SK-N-SH (cell line): Measurements from ENCODE around the gene SNX8. TPM values are rescaled to one million over a fixed set of nuclear protein-coding genes. Genes with fewer than 3 reads are reported as not detected.

Experiments
- CTCF ChIA-PET: fragments of 300-600, 350-600 bp; formaldehyde crosslinking; extraction: SDS; loops from one replicate; lab custom pipeline; 2021; lab: Yijun Ruan, JAX
- POLR2A ChIA-PET: fragments of 350-600 bp; sonication (Branson Sonifier 250); formaldehyde crosslinking; extraction: SDS; loops from one replicate; lab custom pipeline; 2020; ENCODE audit warnings: antibody characterized with exemption, inconsistent platforms; lab: Yijun Ruan, JAX
- DNase-seq: peaks from one replicate; pipeline ENCODE4 v3.0.0; 2012
- H2AFZ ChIP-seq: fragments of 200-600 bp; sonication (generic); 2 replicates; pipeline ENCODE4 v1.8.1; 2016; ENCODE audit warnings: antibody characterized with exemption, mild to moderate bottlenecking, low read depth
- H3F3A ChIP-seq: fragments of 200-600 bp; sonication (generic); replicated peaks from 2 replicates; pipeline ENCODE3; 2016; ENCODE audit warnings: antibody characterized with exemption, mild to moderate bottlenecking; ENCODE audit not compliant: insufficient read depth
- H3K27ac ChIP-seq, 2 experiments: fragments of 200-500 bp in 1 of 2; fragments of 200-600 bp in 1 of 2; sonication (Bioruptor generic) in 1 of 2; sonication (generic), shearing (Covaris generic) in 1 of 2; 2 replicates each; pipeline versions ENCODE4 v1.5.1 to v1.6.1; 2014 to 2016; ENCODE audit warnings: low read depth in 2 of 2, inconsistent platforms in 1 of 2, low read length in 1 of 2, mild to moderate bottlenecking in 1 of 2, mixed read lengths in 1 of 2
- H3K27me3 ChIP-seq: fragments of 200-600 bp; sonication (generic), shearing (Covaris generic); 2 replicates; pipeline ENCODE4 v1.6.1; 2016; ENCODE audit warnings: mixed run types; ENCODE audit not compliant: insufficient read depth
- H3K36me3 ChIP-seq, 2 experiments: fragments of 200-500 bp in 1 of 2; fragments of 200-600 bp in 1 of 2; sonication (Bioruptor generic) in 1 of 2; sonication (generic) in 1 of 2; replicated peaks in 1 of 2; 2 replicates each; pipeline versions ENCODE3 to v1.5.1; 2014 to 2016; ENCODE audit warnings: low read length in 1 of 2, mild to moderate bottlenecking in 1 of 2; ENCODE audit not compliant: insufficient read depth in 2 of 2, control insufficient read depth in 1 of 2
- H3K4me1 ChIP-seq, 2 experiments: fragments of 200-500 bp in 1 of 2; fragments of 200-600 bp in 1 of 2; sonication (Bioruptor generic) in 1 of 2; sonication (generic), shearing (Covaris generic) in 1 of 2; 2 replicates each; pipeline versions ENCODE4 v1.5.1 to v1.6.1; 2014 to 2016; ENCODE audit warnings: low read depth in 1 of 2, low read length in 1 of 2, mixed run types in 1 of 2; ENCODE audit not compliant: insufficient read depth in 2 of 2, control insufficient read depth in 1 of 2
- H3K4me2 ChIP-seq: fragments of 200-600 bp; sonication (generic), shearing (Covaris generic); 2 replicates; pipeline ENCODE4 v1.6.1; 2017; ENCODE audit warnings: mixed run types
- H3K4me3 ChIP-seq, 2 experiments: fragments of 200-500 bp in 1 of 2; fragments of 200-600 bp in 1 of 2; sonication (Bioruptor generic) in 1 of 2; sonication (generic), shearing (Covaris generic) in 1 of 2; 2 replicates each; pipeline versions ENCODE4 v1.5.1 to v1.8.1; 2014 to 2016; ENCODE audit warnings: low read depth in 2 of 2, inconsistent platforms in 1 of 2, low read length in 1 of 2, mild to moderate bottlenecking in 1 of 2, mixed read lengths in 1 of 2, moderate library complexity in 1 of 2
- H3K79me2 ChIP-seq: fragments of 200-600 bp; sonication (generic); 2 replicates; pipeline ENCODE4 v1.8.1; 2017; ENCODE audit warnings: mild to moderate bottlenecking; ENCODE audit not compliant: insufficient read depth
- H3K9ac ChIP-seq: fragments of 200-600 bp; sonication (generic); 2 replicates; pipeline ENCODE4 v1.6.1; 2017; ENCODE audit warnings: mixed run types
- H3K9me2 ChIP-seq: fragments of 200-600 bp; sonication (generic); 2 replicates; pipeline ENCODE4 v1.6.1; 2017; ENCODE audit warnings: mixed run types
- H3K9me3 ChIP-seq: fragments of 200-600 bp; sonication (generic); 2 replicates; pipeline ENCODE4 v1.6.1; 2017; ENCODE audit warnings: mixed run types, mild to moderate bottlenecking, moderate library complexity
- H4K20me1 ChIP-seq: fragments of 200-600 bp; sonication (generic); 2 replicates; pipeline ENCODE4 v1.6.1; 2017; ENCODE audit warnings: mild to moderate bottlenecking, mixed run types; ENCODE audit not compliant: insufficient read depth
- EP300 ChIP-seq, 2 experiments: IDR thresholded peaks; 2 replicates each; pipeline versions ENCODE4 v1.4.0 to v1.6.1; 2012; ENCODE audit warnings: borderline replicate concordance in 1 of 2, low read depth in 1 of 2, low read length in 1 of 2
- EZH2phosphoT487 ChIP-seq: fragments of 200-600 bp; sonication (generic); IDR thresholded peaks from 2 replicates; pipeline ENCODE4 v1.6.1; 2017; ENCODE audit warnings: low read depth, mixed run types, mild to moderate bottlenecking, antibody characterized with exemption, moderate library complexity, borderline replicate concordance
- FOXM1 ChIP-seq: IDR thresholded peaks from 2 replicates; pipeline ENCODE4 v1.4.0; 2012; ENCODE audit warnings: low read depth, mild to moderate bottlenecking
- MEF2A ChIP-seq: IDR thresholded peaks from 2 replicates; pipeline ENCODE4 v1.4.0; 2012; ENCODE audit warnings: low read depth, borderline replicate concordance
- NRF1 ChIP-seq: IDR thresholded peaks from 2 replicates; pipeline ENCODE4 v1.6.1; 2012; ENCODE audit warnings: low read depth, mild to moderate bottlenecking, low read length
- POLR2AphosphoS5 ChIP-seq: IDR thresholded peaks from 2 replicates; pipeline ENCODE4 v1.6.1; 2012; ENCODE audit warnings: low read depth, low read length
- RAD21 ChIP-seq: IDR thresholded peaks from 2 replicates; pipeline ENCODE4 v1.6.1; 2012; ENCODE audit warnings: mild to moderate bottlenecking, low read length
- RCOR1 ChIP-seq: fragments of 150-350 bp; IDR thresholded peaks from 2 replicates; pipeline ENCODE4 v1.6.1; 2017; ENCODE audit warnings: antibody characterized with exemption, low read length
- RFX5 ChIP-seq: IDR thresholded peaks from 2 replicates; pipeline ENCODE4 v1.6.1; 2012; ENCODE audit warnings: mild to moderate bottlenecking, improper control_type of control experiment, low read length
- TCF12 ChIP-seq: IDR thresholded peaks from 2 replicates; pipeline ENCODE4 v1.4.0; 2012
- YY1 ChIP-seq: IDR thresholded peaks from 2 replicates; pipeline ENCODE4 v1.4.0; 2012; ENCODE audit warnings: low read depth, mild to moderate bottlenecking
- WGBS: methylation state at CpG from one replicate; pipeline ENCODE4 v1.1.6; 2017; ENCODE audit warnings: low lambda C conversion rate; 5-methylcytosine and 5-hydroxymethylcytosine counted together
- polyA plus RNA-seq, 3 experiments: library from polyadenylated mRNA; depleted of rRNA; stranded (reverse); fragments of >200 nt; gene quantifications; 2 replicates each; pipeline ENCODE4 v1.2.3, GENCODE V29; 2012
- TF ChIP-seq, protein P1 (sequence below): fragments of 150-350 bp; IDR thresholded peaks from 2 replicates; pipeline ENCODE4 v1.6.1; 2017; ENCODE audit warnings: antibody characterized with exemption, low read length, low read depth, borderline replicate concordance
- TF ChIP-seq, protein P2 (sequence below): IDR thresholded peaks from 2 replicates; pipeline ENCODE4 v1.6.1; 2012; ENCODE audit warnings: mild to moderate bottlenecking, low read depth, low read length, moderate library complexity
- TF ChIP-seq, protein P3 (sequence below): IDR thresholded peaks from 2 replicates; pipeline ENCODE4 v1.4.0; 2012; ENCODE audit warnings: low read depth
- TF ChIP-seq, protein P4 (sequence below): IDR thresholded peaks from 2 replicates; pipeline ENCODE4 v1.4.0; 2012; ENCODE audit warnings: low read depth, borderline replicate concordance
- TF ChIP-seq, protein P5 (sequence below): IDR thresholded peaks from 2 replicates; pipeline ENCODE4 v1.4.0; 2012; ENCODE audit warnings: low read depth, borderline replicate concordance

SNX8 gene
- polyA plus RNA-seq, 1 of the 3 experiments (the other 2 are of a cell fraction) = 20.6 TPM

DNA sequence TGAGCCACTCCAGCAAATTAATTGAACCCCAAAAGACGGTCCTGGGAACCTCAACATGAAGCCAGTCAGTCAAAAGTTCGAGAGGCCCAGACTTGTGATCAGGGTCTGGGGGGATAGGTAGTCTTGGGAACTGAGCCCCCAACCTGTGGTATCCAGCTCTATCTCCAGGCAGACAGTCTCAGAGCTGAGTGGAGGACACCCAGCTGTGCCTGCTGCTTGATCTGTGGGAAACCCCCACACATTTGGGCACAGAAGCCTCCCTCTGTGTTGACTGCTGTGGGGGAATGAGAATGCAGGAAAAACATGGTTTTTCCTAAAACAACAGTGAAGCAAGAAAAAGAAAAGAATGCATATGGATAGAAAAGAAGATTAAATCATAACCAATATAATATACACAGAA is 16.3 kb upstream of the SNX8 start:
- TF ChIP-seq RAD21 = no peak
- TF ChIP-seq NRF1 = no peak
- TF ChIP-seq, protein P1, sequence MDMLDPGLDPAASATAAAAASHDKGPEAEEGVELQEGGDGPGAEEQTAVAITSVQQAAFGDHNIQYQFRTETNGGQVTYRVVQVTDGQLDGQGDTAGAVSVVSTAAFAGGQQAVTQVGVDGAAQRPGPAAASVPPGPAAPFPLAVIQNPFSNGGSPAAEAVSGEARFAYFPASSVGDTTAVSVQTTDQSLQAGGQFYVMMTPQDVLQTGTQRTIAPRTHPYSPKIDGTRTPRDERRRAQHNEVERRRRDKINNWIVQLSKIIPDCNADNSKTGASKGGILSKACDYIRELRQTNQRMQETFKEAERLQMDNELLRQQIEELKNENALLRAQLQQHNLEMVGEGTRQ = no peak
- TF ChIP-seq TCF12 = no peak
- TF ChIP-seq, all 33 proteins: peak for 0
- DNase-seq = no peak
- Histone ChIP-seq H3K36me3 (peaks cover 0 to 5% of the 10 kb centered on the region in 2 experiments), H3K79me2 (no peaks in the 10 kb centered on the region), H3K9ac (no peak overlapping the region), H3K27me3 (no peaks in the 10 kb centered on the region), H3K4me1 (no peaks in the 10 kb centered on the region), H3K27ac (no peak overlapping the region), H3K9me3 (no peaks in the 10 kb centered on the region), H3F3A (peaks cover 5% of the 10 kb centered on the region), H3K4me2 (no peak overlapping the region), H4K20me1 (no peaks in the 10 kb centered on the region), H3K9me2 (no peaks in the 10 kb centered on the region), H2AFZ (no peak overlapping the region), H3K4me3 (no peak overlapping the region)
- 91% methylated on average over 2 of the region's 2 CpGs for WGBS
- POLR2A ChIA-PET = no interaction called here
- CTCF ChIA-PET = no interaction called here

DNA sequence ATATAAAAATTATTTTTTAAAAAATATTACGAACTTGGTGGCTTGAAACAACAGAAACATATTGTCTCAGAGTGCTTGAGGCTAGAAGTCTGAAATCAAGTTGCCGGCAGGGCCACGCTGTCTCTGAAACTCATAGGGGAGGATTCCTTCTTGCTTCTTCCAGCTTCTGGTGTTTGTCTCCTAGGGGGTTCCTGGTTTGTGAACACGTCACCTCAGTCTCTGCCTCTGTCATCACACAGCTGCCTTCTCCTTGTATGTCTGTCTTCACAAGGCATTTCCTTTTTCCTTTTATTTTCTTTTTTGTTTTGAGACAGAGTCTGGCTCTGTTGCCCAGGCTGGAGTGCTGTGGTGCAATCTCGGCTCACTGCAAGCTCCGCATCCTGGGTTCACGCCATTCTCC is 12.7 kb upstream of the SNX8 start:
- Histone ChIP-seq H2AFZ (no peak overlapping the region), H3K4me2 (no peak overlapping the region), H3K9me2 (no peaks in the 10 kb centered on the region), H4K20me1 (no peaks in the 10 kb centered on the region), H3K36me3 (no peaks in the 10 kb centered on the region), H3K27ac (no peak overlapping the region), H3K4me1 (no peaks in the 10 kb centered on the region), H3K79me2 (no peaks in the 10 kb centered on the region), H3K4me3 (no peak overlapping the region), H3K9ac (no peak overlapping the region), H3K27me3 (no peaks in the 10 kb centered on the region), H3K9me3 (no peaks in the 10 kb centered on the region), H3F3A (peaks cover 5% of the 10 kb centered on the region)
- no peak for DNase-seq
- TF ChIP-seq YY1 = no peak
- no peak for TF ChIP-seq EP300 (IDR thresholded peaks at IDR 0.05; ENCODE audit: borderline replicate concordance in 1 of 2, low read depth in 1 of 2, low read length in 1 of 2)
- TF ChIP-seq RFX5 = no peak
- TF ChIP-seq, protein P2, sequence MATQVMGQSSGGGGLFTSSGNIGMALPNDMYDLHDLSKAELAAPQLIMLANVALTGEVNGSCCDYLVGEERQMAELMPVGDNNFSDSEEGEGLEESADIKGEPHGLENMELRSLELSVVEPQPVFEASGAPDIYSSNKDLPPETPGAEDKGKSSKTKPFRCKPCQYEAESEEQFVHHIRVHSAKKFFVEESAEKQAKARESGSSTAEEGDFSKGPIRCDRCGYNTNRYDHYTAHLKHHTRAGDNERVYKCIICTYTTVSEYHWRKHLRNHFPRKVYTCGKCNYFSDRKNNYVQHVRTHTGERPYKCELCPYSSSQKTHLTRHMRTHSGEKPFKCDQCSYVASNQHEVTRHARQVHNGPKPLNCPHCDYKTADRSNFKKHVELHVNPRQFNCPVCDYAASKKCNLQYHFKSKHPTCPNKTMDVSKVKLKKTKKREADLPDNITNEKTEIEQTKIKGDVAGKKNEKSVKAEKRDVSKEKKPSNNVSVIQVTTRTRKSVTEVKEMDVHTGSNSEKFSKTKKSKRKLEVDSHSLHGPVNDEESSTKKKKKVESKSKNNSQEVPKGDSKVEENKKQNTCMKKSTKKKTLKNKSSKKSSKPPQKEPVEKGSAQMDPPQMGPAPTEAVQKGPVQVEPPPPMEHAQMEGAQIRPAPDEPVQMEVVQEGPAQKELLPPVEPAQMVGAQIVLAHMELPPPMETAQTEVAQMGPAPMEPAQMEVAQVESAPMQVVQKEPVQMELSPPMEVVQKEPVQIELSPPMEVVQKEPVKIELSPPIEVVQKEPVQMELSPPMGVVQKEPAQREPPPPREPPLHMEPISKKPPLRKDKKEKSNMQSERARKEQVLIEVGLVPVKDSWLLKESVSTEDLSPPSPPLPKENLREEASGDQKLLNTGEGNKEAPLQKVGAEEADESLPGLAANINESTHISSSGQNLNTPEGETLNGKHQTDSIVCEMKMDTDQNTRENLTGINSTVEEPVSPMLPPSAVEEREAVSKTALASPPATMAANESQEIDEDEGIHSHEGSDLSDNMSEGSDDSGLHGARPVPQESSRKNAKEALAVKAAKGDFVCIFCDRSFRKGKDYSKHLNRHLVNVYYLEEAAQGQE = no peak
- TF ChIP-seq TCF12 = no peak
- no peak for TF ChIP-seq MEF2A
- TF ChIP-seq RCOR1 = no peak
- no peak for TF ChIP-seq POLR2AphosphoS5
- TF ChIP-seq, protein P3, sequence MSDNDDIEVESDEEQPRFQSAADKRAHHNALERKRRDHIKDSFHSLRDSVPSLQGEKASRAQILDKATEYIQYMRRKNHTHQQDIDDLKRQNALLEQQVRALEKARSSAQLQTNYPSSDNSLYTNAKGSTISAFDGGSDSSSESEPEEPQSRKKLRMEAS = no peak
- TF ChIP-seq EZH2phosphoT487 = no peak
- TF ChIP-seq, protein P4, sequence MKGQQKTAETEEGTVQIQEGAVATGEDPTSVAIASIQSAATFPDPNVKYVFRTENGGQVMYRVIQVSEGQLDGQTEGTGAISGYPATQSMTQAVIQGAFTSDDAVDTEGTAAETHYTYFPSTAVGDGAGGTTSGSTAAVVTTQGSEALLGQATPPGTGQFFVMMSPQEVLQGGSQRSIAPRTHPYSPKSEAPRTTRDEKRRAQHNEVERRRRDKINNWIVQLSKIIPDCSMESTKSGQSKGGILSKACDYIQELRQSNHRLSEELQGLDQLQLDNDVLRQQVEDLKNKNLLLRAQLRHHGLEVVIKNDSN = no peak
- no peak for TF ChIP-seq FOXM1
- TF ChIP-seq, protein P5, sequence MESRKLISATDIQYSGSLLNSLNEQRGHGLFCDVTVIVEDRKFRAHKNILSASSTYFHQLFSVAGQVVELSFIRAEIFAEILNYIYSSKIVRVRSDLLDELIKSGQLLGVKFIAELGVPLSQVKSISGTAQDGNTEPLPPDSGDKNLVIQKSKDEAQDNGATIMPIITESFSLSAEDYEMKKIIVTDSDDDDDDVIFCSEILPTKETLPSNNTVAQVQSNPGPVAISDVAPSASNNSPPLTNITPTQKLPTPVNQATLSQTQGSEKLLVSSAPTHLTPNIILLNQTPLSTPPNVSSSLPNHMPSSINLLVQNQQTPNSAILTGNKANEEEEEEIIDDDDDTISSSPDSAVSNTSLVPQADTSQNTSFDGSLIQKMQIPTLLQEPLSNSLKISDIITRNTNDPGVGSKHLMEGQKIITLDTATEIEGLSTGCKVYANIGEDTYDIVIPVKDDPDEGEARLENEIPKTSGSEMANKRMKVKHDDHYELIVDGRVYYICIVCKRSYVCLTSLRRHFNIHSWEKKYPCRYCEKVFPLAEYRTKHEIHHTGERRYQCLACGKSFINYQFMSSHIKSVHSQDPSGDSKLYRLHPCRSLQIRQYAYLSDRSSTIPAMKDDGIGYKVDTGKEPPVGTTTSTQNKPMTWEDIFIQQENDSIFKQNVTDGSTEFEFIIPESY = no peak
- TF ChIP-seq RAD21 = no peak
- 92% methylated on average over 7 of the region's 7 CpGs for WGBS
- ChIA-PET POLR2A (no interaction called here), CTCF (interaction anchor here (0.7 to 1.2 kb wide), 3 partner anchors 21 to 365 kb away, joined by 3 to 5 read pairs (median 4); no protein-coding TSS in a partner anchor)
